GM12878 (cell line): ENCODE results near the gene FAM193A. TPM values are rescaled to one million over a fixed set of nuclear protein-coding genes. Genes with fewer than 3 reads are reported as not detected.

Experiments
- BCLAF1 ChIP-seq: fragments of 450-650 bp; IDR thresholded peaks from 2 replicates; pipeline ENCODE4 v1.6.1; 2017; ENCODE audit warnings: antibody characterized with exemption, mild to moderate bottlenecking, moderate library complexity
- CHD4 ChIP-seq: fragments of 200-600 bp; sonication (generic); IDR thresholded peaks from 2 replicates; pipeline ENCODE4 v1.6.1; 2016; ENCODE audit warnings: mild to moderate bottlenecking
- CREB1 ChIP-seq: IDR thresholded peaks from 2 replicates; pipeline ENCODE4 v1.6.1; 2012; ENCODE audit warnings: low read depth, mild to moderate bottlenecking, inconsistent platforms
- EED ChIP-seq: sonication (generic); IDR thresholded peaks from 2 replicates; pipeline ENCODE4 v1.6.1; 2016; ENCODE audit warnings: antibody characterized with exemption, low read depth
- EGR1 ChIP-seq, 2 experiments: IDR thresholded peaks; 1 replicate in 1 of 2; 2 replicates in 1 of 2; pipeline ENCODE4 v1.6.1; 2011 to 2012; ENCODE audit warnings: low read depth in 2 of 2, low read length in 2 of 2, borderline replicate concordance in 1 of 2, mild to moderate bottlenecking in 1 of 2, moderate library complexity in 1 of 2
- GABPA ChIP-seq: IDR thresholded peaks from 2 replicates; pipeline ENCODE4 v1.6.1; 2014; ENCODE audit warnings: antibody characterized with exemption, low read depth, mild to moderate bottlenecking, inconsistent platforms
- KDM1A ChIP-seq: fragments of 200-600 bp; sonication (generic); IDR thresholded peaks from 2 replicates; pipeline ENCODE4 v1.6.1; 2016; ENCODE audit warnings: borderline replicate concordance
- MEF2A ChIP-seq: IDR thresholded peaks from 2 replicates; pipeline ENCODE4 v1.6.1; 2011; ENCODE audit warnings: low read depth, mild to moderate bottlenecking, low read length, moderate library complexity; ENCODE audit not compliant: insufficient read depth
- MEF2B ChIP-seq: fragments of 450-650 bp; IDR thresholded peaks from 2 replicates; pipeline ENCODE4 v1.6.1; 2018; ENCODE audit warnings: mild to moderate bottlenecking, moderate library complexity; ENCODE audit not compliant: partially characterized antibody, poor library complexity, severe bottlenecking
- NBN ChIP-seq: fragments of 450-650 bp; IDR thresholded peaks from 2 replicates; pipeline ENCODE4 v1.6.1; 2016
- NFYA ChIP-seq: IDR thresholded peaks from 2 replicates; pipeline ENCODE4 v1.6.1; 2011; ENCODE audit warnings: low read depth, mild to moderate bottlenecking, low read length, improper control_type of control experiment, borderline replicate concordance
- NKRF ChIP-seq: fragments of 450-650 bp; conservative IDR thresholded peaks from 2 replicates; pipeline ENCODE4 v1.6.1; 2017; ENCODE audit warnings: mild to moderate bottlenecking, moderate library complexity
- RAD51 ChIP-seq: fragments of 450-650 bp; IDR thresholded peaks from 2 replicates; pipeline ENCODE4 v1.6.1; 2016; ENCODE audit warnings: moderate library complexity, mild to moderate bottlenecking, inconsistent platforms
- RBBP5 ChIP-seq: fragments of 200-600 bp; sonication (generic); conservative IDR thresholded peaks from 2 replicates; pipeline ENCODE4 v1.6.1; 2016
- RELB ChIP-seq: fragments of 450-650 bp; IDR thresholded peaks from 2 replicates; pipeline ENCODE4 v1.6.1; 2017; ENCODE audit warnings: low read depth, mild to moderate bottlenecking, moderate library complexity
- RUNX3 ChIP-seq: IDR thresholded peaks from 2 replicates; pipeline ENCODE4 v1.6.1; 2012; ENCODE audit warnings: low read length, inconsistent platforms
- SKIL ChIP-seq: fragments of 450-650 bp; IDR thresholded peaks from 2 replicates; pipeline ENCODE4 v1.6.1; 2017; ENCODE audit warnings: mild to moderate bottlenecking, low read depth, inconsistent platforms; ENCODE audit not compliant: poor library complexity, severe bottlenecking
- SPI1 ChIP-seq: IDR thresholded peaks from 2 replicates; pipeline ENCODE4 v1.6.1; 2011; ENCODE audit warnings: low read depth, mild to moderate bottlenecking, low read length, moderate library complexity, borderline replicate concordance; ENCODE audit not compliant: insufficient read depth
- SUPT20H ChIP-seq: IDR thresholded peaks from 2 replicates; pipeline ENCODE4 v1.6.1; 2011; ENCODE audit warnings: low read depth, mild to moderate bottlenecking, low read length, moderate library complexity, borderline replicate concordance; ENCODE audit not compliant: control insufficient read depth
- SUZ12 ChIP-seq: fragments of 200-600 bp; sonication (generic); IDR thresholded peaks from one replicate; pipeline ENCODE4 v1.6.1; 2018; ENCODE audit warnings: antibody characterized with exemption, mild to moderate bottlenecking; ENCODE audit not compliant: unreplicated experiment
- TCF7 ChIP-seq: IDR thresholded peaks from 2 replicates; pipeline ENCODE4 v1.6.1; 2014; ENCODE audit warnings: antibody characterized with exemption, borderline replicate concordance
- polyA plus RNA-seq, 11 experiments: library from polyadenylated mRNA; depleted of rRNA in 4 of 11; unstranded in 6 of 11; stranded (reverse) in 5 of 11; fragments of >200 nt; fragmentation: Nextera tagmentation in 4 of 11; fragmentation: Illumina TruSeq in 1 of 11; extraction: Ambion mirVana in 4 of 11; extraction: Trizol in 1 of 11; gene quantifications; 1 replicate in 1 of 11; 2 replicates in 10 of 11; pipeline versions ENCODE4 v1.2.1 to v1.2.3, GENCODE V29; 2011 to 2016; ENCODE audit warnings: inconsistent platforms in 2 of 11, missing spikeins in 2 of 11, low read depth in 1 of 11
- total RNA-seq, 4 experiments: library from RNA; depleted of rRNA in 3 of 4; stranded (reverse); fragments of >200 nt in 3 of 4; fragmentation: Illumina TruSeq in 1 of 4; extraction: Trizol in 1 of 4; gene quantifications; 2 replicates each; pipeline versions ENCODE4 v1.2.1 to v1.2.3, GENCODE V29; 2013 to 2021

The FAM193A gene
- total and polyA plus RNA-seq, 10 of the 15 experiments (the other 5 are each of a cell fraction or from before 2014, with no cell fraction given) = 0.52 to 23.3 (median 7.4) TPM

GRCh38 chr4:2691952-2692435 is 155.5 kb downstream of the FAM193A start (continued):
- TF ChIP-seq EED (peak; percentile 51; the same call in 1 of the 2 replicates), CREB1 (no peak), CHD4 (no peak), GABPA (no peak), RBBP5 (no peak), NFYA (no peak), NBN (no peak), SUPT20H (no peak), TCF7 (no peak), SUZ12 (no peak), SKIL (no peak), SPI1 (no peak), KDM1A (no peak), RAD51 (no peak), RUNX3 (peak; percentile 54), NKRF (no peak), MEF2B (peak; percentile 41), MEF2A (no peak), EGR1 (IDR thresholded peaks at IDR 0.05; ENCODE audit: borderline replicate concordance in 1 of 2, low read depth in 2 of 2, low read length in 2 of 2) (no peak), BCLAF1 (no peak), RELB (peak; percentile 78)
